ENCODE results near the gene C17orf67.

DNA sequence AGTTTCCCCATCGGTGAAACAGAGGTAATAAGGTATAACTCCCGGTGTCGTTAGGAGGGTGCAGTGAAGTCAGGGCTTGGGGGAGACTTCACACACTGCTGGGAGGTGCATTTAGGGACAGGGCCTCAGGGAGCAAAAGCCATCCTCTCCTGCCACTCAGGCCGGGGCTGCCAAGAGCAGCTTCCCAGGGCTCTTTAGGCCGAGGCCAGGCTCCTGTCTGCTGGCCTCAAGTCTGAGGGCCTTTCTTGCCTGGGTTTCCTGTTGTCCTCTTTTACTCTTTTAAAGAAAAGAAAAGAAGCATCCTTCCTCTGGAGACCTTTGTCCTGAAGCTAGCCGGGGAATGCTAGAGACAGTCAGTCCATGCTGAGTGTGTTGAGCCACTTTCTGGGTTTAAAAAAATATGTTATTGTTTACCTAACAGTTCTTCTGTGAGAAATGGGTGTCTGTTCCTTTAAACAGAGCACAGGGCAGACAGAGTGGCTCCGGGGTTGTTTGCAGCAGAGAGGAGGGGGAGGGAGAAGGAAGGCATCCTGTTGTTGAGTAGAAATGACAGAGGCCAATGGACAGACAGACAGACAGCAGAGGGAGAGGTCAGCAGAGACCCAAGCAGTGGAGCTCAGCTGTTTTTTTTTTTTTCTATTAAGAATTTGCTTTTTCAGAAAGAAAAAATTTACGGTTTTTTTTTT, 79.1 kb downstream of the C17orf67 start:
- TF ChIP-seq, protein P1, sequence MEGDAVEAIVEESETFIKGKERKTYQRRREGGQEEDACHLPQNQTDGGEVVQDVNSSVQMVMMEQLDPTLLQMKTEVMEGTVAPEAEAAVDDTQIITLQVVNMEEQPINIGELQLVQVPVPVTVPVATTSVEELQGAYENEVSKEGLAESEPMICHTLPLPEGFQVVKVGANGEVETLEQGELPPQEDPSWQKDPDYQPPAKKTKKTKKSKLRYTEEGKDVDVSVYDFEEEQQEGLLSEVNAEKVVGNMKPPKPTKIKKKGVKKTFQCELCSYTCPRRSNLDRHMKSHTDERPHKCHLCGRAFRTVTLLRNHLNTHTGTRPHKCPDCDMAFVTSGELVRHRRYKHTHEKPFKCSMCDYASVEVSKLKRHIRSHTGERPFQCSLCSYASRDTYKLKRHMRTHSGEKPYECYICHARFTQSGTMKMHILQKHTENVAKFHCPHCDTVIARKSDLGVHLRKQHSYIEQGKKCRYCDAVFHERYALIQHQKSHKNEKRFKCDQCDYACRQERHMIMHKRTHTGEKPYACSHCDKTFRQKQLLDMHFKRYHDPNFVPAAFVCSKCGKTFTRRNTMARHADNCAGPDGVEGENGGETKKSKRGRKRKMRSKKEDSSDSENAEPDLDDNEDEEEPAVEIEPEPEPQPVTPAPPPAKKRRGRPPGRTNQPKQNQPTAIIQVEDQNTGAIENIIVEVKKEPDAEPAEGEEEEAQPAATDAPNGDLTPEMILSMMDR (IDR thresholded peaks at IDR 0.05; ENCODE audit: borderline replicate concordance, extremely low read depth, low read length, poor library complexity, severe bottlenecking): no peak
- no peak for TF ChIP-seq EZH2 (IDR thresholded peaks at IDR 0.05; ENCODE audit: borderline replicate concordance, low read depth, low read length, severe bottlenecking)
